DOHH2 (cell line): ENCODE data around the gene DENND4C.

Source experiments
- CTCF ChIP-seq: fragments of 200-600 bp; sonication (generic); IDR thresholded peaks from one replicate; pipeline ENCODE4 v1.5.1; 2014; ENCODE audit warnings: antibody characterized with exemption, mild to moderate bottlenecking, low read depth, low read length; ENCODE audit not compliant: poor library complexity, severe bottlenecking
- EZH2phosphoT487 ChIP-seq: fragments of 200-600 bp; sonication (generic); IDR thresholded peaks from 2 replicates; pipeline ENCODE4 v1.6.1; 2017; ENCODE audit warnings: borderline replicate concordance, mild to moderate bottlenecking, antibody characterized with exemption, low read length, moderate library complexity, mixed read lengths

- TF ChIP-seq EZH2phosphoT487 (no peak), CTCF (no peak)
Measured at GRCh38 chr9:19378164-19378563, 147.7 kb downstream of the DENND4C start.
